Type B pancreatic cell (in vitro differentiated cells): ENCODE results near the gene SRPK2. TPM values are rescaled to one million over a fixed set of nuclear protein-coding genes. Genes with fewer than 3 reads are reported as not detected.

Experiments
- DNase-seq: peaks from one replicate; pipeline ENCODE4 v3.0.0; 2021; ENCODE audit warnings: mixed read lengths; ENCODE audit not compliant: unreplicated experiment; ENCODE audit errors: extremely low spot score
- H3K27ac Mint-ChIP-seq: 2 replicates; pipeline ENCODE4 v1.8.0; 2021; ENCODE audit warnings: mild to moderate bottlenecking, mixed read lengths
- H3K27me3 Mint-ChIP-seq: 2 replicates; pipeline ENCODE4 v1.8.0; 2021; ENCODE audit warnings: mixed read lengths
- H3K36me3 Mint-ChIP-seq: 2 replicates; pipeline ENCODE4 v1.8.0; 2021; ENCODE audit warnings: mixed read lengths
- H3K4me1 Mint-ChIP-seq: one replicate; pipeline ENCODE4 v1.8.0; 2021; ENCODE audit warnings: mixed read lengths; ENCODE audit not compliant: unreplicated experiment
- H3K4me3 Mint-ChIP-seq: 2 replicates; pipeline ENCODE4 v1.8.0; 2021; ENCODE audit warnings: mild to moderate bottlenecking, mixed read lengths
- H3K9me3 Mint-ChIP-seq: 2 replicates; pipeline ENCODE4 v1.8.0; 2021; ENCODE audit warnings: mixed read lengths
- total RNA-seq: library from RNA; stranded (reverse); gene quantifications from 2 replicates; pipeline ENCODE4 v1.2.1, GENCODE V29; 2021; ENCODE audit warnings: low replicate concordance
- TF ChIP-seq, protein P1 (sequence below): fragments of 200-600 bp; sonication (generic); conservative IDR thresholded peaks from 2 replicates; pipeline ENCODE4 v1.5.0; 2021; ENCODE audit warnings: antibody characterized with exemption, mild to moderate bottlenecking

Gene SRPK2
- total RNA-seq, 1 donor from 2014 or later: 36.0 TPM

DNA sequence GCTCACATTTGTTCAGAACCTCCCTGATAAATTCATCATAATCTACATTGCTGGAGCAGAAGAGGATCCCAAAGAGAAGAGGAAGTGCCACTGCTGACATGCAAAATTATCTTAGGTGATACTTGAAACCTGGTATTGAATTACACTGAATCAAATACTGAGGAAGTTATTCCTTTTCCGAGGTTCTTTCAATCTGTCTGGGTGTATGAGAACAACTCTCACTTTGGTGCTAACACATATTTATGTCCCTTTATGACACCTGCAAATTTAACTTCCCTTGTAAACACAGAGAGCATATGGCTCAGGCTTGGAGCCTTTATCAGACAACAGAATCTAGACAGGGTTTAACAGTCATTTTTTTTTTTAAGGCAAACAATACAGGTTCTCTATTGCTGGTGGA is 131.4 kb downstream of the SRPK2 start:
- TF ChIP-seq, protein P1, sequence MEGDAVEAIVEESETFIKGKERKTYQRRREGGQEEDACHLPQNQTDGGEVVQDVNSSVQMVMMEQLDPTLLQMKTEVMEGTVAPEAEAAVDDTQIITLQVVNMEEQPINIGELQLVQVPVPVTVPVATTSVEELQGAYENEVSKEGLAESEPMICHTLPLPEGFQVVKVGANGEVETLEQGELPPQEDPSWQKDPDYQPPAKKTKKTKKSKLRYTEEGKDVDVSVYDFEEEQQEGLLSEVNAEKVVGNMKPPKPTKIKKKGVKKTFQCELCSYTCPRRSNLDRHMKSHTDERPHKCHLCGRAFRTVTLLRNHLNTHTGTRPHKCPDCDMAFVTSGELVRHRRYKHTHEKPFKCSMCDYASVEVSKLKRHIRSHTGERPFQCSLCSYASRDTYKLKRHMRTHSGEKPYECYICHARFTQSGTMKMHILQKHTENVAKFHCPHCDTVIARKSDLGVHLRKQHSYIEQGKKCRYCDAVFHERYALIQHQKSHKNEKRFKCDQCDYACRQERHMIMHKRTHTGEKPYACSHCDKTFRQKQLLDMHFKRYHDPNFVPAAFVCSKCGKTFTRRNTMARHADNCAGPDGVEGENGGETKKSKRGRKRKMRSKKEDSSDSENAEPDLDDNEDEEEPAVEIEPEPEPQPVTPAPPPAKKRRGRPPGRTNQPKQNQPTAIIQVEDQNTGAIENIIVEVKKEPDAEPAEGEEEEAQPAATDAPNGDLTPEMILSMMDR: no peak
- no peaks in the 10 kb centered on the region for H3K36me3 Mint-ChIP-seq
- H3K27me3 Mint-ChIP-seq: no peaks in the 10 kb centered on the region
- peaks cover 24% of the 10 kb centered on the region for H3K4me1 Mint-ChIP-seq
- DNase-seq: no peak
- no peaks in the 10 kb centered on the region for H3K9me3 Mint-ChIP-seq
- no peak overlapping the region for H3K4me3 Mint-ChIP-seq
- H3K27ac Mint-ChIP-seq: peak overlapping the region; percentile 37

DNA sequence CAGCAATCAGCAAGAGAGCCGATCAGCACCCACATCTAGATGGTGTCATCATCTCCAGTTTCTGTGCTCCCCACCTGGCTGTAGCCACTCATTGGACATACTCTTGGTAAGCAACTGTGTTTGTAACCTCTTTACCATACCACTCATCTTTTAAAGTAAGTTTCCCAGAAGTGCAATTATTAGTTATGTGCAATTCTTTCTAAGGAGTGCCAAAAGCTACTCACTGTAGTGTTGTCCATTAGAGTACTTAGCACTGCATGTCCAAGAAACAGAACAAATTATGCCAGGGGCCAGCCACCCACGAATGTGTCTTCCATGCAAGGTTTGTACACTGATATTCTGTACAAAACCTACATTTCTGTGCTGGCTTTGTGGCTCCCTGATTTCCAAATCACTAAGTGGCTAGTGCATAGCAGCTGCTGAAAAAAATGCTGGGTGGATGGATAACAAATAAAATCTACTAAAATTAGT is 131.9 kb downstream of the SRPK2 start:
- H3K4me1 Mint-ChIP-seq: peaks cover 27% of the 10 kb centered on the region
- no peak overlapping the region for H3K27ac Mint-ChIP-seq

GRCh38 chr7:105250706-105251105 is 138.0 kb downstream of the SRPK2 start:
- DNase-seq: no peak

More for the DNA sequence above, 131.9 kb downstream of the SRPK2 start:
- no peak for DNase-seq
- Mint-ChIP-seq H3K27me3 (no peaks in the 10 kb centered on the region), H3K4me3 (no peak overlapping the region), H3K9me3 (no peaks in the 10 kb centered on the region), H3K36me3 (no peaks in the 10 kb centered on the region)
- TF ChIP-seq, protein P1: no peak

GRCh38 chr7:105250239-105250638 is 138.5 kb downstream of the SRPK2 start:
- Mint-ChIP-seq H3K27me3 (no peaks in the 10 kb centered on the region), H3K4me3 (no peak overlapping the region), H3K27ac (no peak overlapping the region), H3K9me3 (no peaks in the 10 kb centered on the region), H3K4me1 (peaks cover 12% of the 10 kb centered on the region), H3K36me3 (no peaks in the 10 kb centered on the region)
- DNase-seq: no peak
- TF ChIP-seq, protein P1: no peak

More at GRCh38 chr7:105250706-105251105, 138.0 kb downstream of the SRPK2 start:
- H3K27me3 Mint-ChIP-seq: no peaks in the 10 kb centered on the region
- TF ChIP-seq, protein P1: no peak
- no peak overlapping the region for H3K4me3 Mint-ChIP-seq
- H3K36me3 Mint-ChIP-seq: no peaks in the 10 kb centered on the region
- no peaks in the 10 kb centered on the region for H3K9me3 Mint-ChIP-seq
- H3K27ac Mint-ChIP-seq: no peak overlapping the region
- H3K4me1 Mint-ChIP-seq: peaks cover 12% of the 10 kb centered on the region

DNA sequence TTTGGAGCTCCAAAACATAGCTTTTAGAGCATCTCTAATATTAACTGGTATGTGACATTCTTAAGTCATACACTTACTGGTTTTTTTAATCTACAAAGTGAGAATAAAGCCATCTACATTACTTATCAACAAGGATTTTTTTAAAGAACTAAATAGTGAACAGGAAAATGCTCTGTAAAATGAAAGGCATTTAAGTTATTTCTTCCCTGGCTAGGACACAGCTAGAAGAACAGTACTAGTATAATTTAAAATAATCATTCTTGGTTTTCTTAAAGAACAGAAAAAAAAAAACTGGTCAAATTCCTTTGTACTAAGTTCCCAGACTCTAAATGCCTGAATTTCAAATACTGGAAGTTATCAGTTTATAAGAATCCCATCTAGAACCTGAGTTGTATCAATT is 139.5 kb downstream of the SRPK2 start:
- DNase-seq: no peak
- no peaks in the 10 kb centered on the region for H3K9me3 Mint-ChIP-seq
- TF ChIP-seq, protein P1: no peak
- H3K4me3 Mint-ChIP-seq: no peak overlapping the region
- no peaks in the 10 kb centered on the region for H3K27me3 Mint-ChIP-seq
- H3K27ac Mint-ChIP-seq: no peak overlapping the region
- H3K4me1 Mint-ChIP-seq: peaks cover 12% of the 10 kb centered on the region
- H3K36me3 Mint-ChIP-seq: no peaks in the 10 kb centered on the region

- Mint-ChIP-seq H3K4me3 (no peak overlapping the region), H3K27ac (no peak overlapping the region), H3K9me3 (no peaks in the 10 kb centered on the region), H3K27me3 (no peaks in the 10 kb centered on the region), H3K4me1 (peaks cover 6% of the 10 kb centered on the region), H3K36me3 (no peaks in the 10 kb centered on the region)
- TF ChIP-seq, protein P1: no peak
- DNase-seq: no peak
These were observed 142.0 kb downstream of the SRPK2 start for GRCh38 chr7:105246679-105247078.
